ENCODE measurements around the gene FAM83E. TPM values are rescaled to one million over a fixed set of nuclear protein-coding genes. Genes with fewer than 3 reads are reported as not detected.

Gene FAM83E
- total and polyA plus RNA-seq, 2 of the 8 experiments (the other 6 are each of a cell fraction or from before 2014, with no cell fraction given): 1.8 to 5.3 TPM

- no peak overlapping the region for H2BK20ac ChIP-seq (ENCODE audit: low read length)
- no peak for TF ChIP-seq RXRA (IDR thresholded peaks at IDR 0.05; ENCODE audit: insufficient read depth, low read depth, low read length)
- no peak for TF ChIP-seq HDAC6 (IDR thresholded peaks at IDR 0.05; ENCODE audit: low read depth, low read length)
- TF ChIP-seq SAP30 (IDR thresholded peaks at IDR 0.05; ENCODE audit: insufficient read depth, insufficient replicate concordance, low read length): no peak
- no peak for TF ChIP-seq SIN3A (conservative IDR thresholded peaks at IDR 0.05 in 1 of 2, IDR thresholded peaks at IDR 0.05 in 1 of 2; ENCODE audit: low read depth in 1 of 2, low read length in 2 of 2)
- no peak for TF ChIP-seq NANOG (IDR thresholded peaks at IDR 0.05; ENCODE audit: insufficient read depth, low read depth, low read length, poor library complexity, severe bottlenecking)
- no peak for TF ChIP-seq SIRT6 (IDR thresholded peaks at IDR 0.05; ENCODE audit: low read length)
- no peak for TF ChIP-seq SUZ12 (IDR thresholded peaks at IDR 0.05; ENCODE audit: low read length)
- TF ChIP-seq CTCF (IDR thresholded peaks at IDR 0.05; ENCODE audit: control extremely low read depth in 1 of 3, insufficient read depth in 1 of 3, low read depth in 1 of 3, low read length in 3 of 3): no peak
- no peaks in the 10 kb centered on the region for H3K79me2 ChIP-seq (ENCODE audit: control insufficient read depth in 1 of 2, insufficient read depth in 2 of 2, low read length in 2 of 2)
- DNase-seq (ENCODE audit: low read depth in 1 of 2, low spot score in 2 of 2): no peak
- H3K4me1 ChIP-seq (replicated peaks in 1 of 4; ENCODE audit: control insufficient read depth in 3 of 4, insufficient read depth in 4 of 4, low read length in 3 of 4): peaks cover 0 to 2% (median 0%) of the 10 kb centered on the region in 4 experiments; a peak in 1 of 7 replicates
- no peak overlapping the region for H3K18ac ChIP-seq (ENCODE audit: extremely low read depth, low read length)
- H2BK120ac ChIP-seq (replicated peaks; ENCODE audit: low read depth, low read length): no peak overlapping the region
- no peak overlapping the region for H4K8ac ChIP-seq (ENCODE audit: extremely low read depth, insufficient read depth, low read length)
- H3K14ac ChIP-seq (ENCODE audit: insufficient read length): no peak overlapping the region
- no peak overlapping the region for H3K27ac ChIP-seq (ENCODE audit: low read depth, low read length)
- H2BK15ac ChIP-seq (ENCODE audit: low read length): no peak overlapping the region
- no peak overlapping the region for H3K9ac ChIP-seq (replicated peaks in 1 of 4; ENCODE audit: extremely low read depth in 1 of 4, low read depth in 3 of 4, low read length in 3 of 4)
- H3K23me2 ChIP-seq (ENCODE audit: low read depth, low read length): no peaks in the 10 kb centered on the region
- no peak overlapping the region; the same call in 1 of the 2 replicates for H2BK5ac ChIP-seq (ENCODE audit: low read depth, low read length)
- ChIA-PET POLR2A (ENCODE audit: partially characterized antibody) (interaction anchor here (0.6 to 30.9 kb wide), 6 partner anchors 5 to 193 kb away, joined by 3 to 788 read pairs (median 10); partner anchors contain the start of genes DBP, FAM83E, RPL18 and SPACA4), CTCF (ENCODE audit: partially characterized antibody) (interaction anchor here (1.7 to 7.0 kb wide), 3 partner anchors 8 to 23 kb away, joined by 3 to 143 read pairs (median 6); partner anchors contain the start of gene FAM83E)
- H3K4ac ChIP-seq (replicated peaks; ENCODE audit: insufficient read length, low read depth, low read length): no peak overlapping the region
- no peak for FAIRE-seq
- H3K36me3 ChIP-seq (ENCODE audit: control insufficient read depth in 2 of 4, insufficient read depth in 4 of 4, low read length in 3 of 4): no peaks in the 10 kb centered on the region
- H4K20me1 ChIP-seq (replicated peaks in 1 of 2; ENCODE audit: control insufficient read depth in 1 of 2, insufficient read depth in 2 of 2, low read length in 2 of 2): peaks cover 0 to 2% of the 10 kb centered on the region in 2 experiments
- H3K4me3 ChIP-seq (ENCODE audit: extremely low read depth in 1 of 4, insufficient read depth in 2 of 4, low read depth in 3 of 4, low read length in 4 of 4): no peak overlapping the region
- no peak overlapping the region for H2AFZ ChIP-seq (ENCODE audit: low read length)
- no peaks in the 10 kb centered on the region for H3K27me3 ChIP-seq (replicated peaks in 1 of 4; ENCODE audit: control insufficient read depth in 3 of 4, extremely low read depth in 1 of 4, insufficient read depth in 3 of 4, low read length in 3 of 4)
- H3K56ac ChIP-seq (replicated peaks; ENCODE audit: insufficient read length, low read depth, low read length): no peak overlapping the region
- H3K23ac ChIP-seq (ENCODE audit: insufficient read length): no peak overlapping the region
- 88% methylated on average over 6 of the region's 7 CpGs; no CpG with 5 or more reads in 1 of the 2 experiments for WGBS, 2 experiments (ENCODE audit: extremely low coverage in 1 of 2, insufficient coverage in 1 of 2, insufficient read length in 1 of 2, insufficient replicate concordance in 2 of 2, low coverage in 1 of 2, low lambda C conversion rate in 2 of 2, missing lambda C conversion rate in 1 of 2)
- H4K91ac ChIP-seq (replicated peaks; ENCODE audit: insufficient read length, low read length): no peak overlapping the region
- H2BK12ac ChIP-seq (ENCODE audit: low read depth, low read length): no peak overlapping the region
- no peaks in the 10 kb centered on the region for H3K79me1 ChIP-seq (ENCODE audit: low read depth, low read length)
- H4K5ac ChIP-seq (ENCODE audit: insufficient read length, low read depth, low read length): no peak overlapping the region
- H3K9me3 ChIP-seq (ENCODE audit: insufficient read depth in 2 of 2, low read depth in 1 of 2, low read length in 1 of 2): no peaks in the 10 kb centered on the region
- H2AK5ac ChIP-seq (ENCODE audit: low read depth, low read length): no peak overlapping the region
- H3K4me2 ChIP-seq (ENCODE audit: insufficient read depth in 1 of 2, low read depth in 2 of 2, low read length in 2 of 2): no peak overlapping the region
Observed at GRCh38 chr19:48607359-48607755, 7.5 kb downstream of the FAM83E start.
